GM18511 (cell line): ENCODE measurements around the gene PBRM1.

Experiments
- ATAC-seq: cut with Tn5 transposase; IDR thresholded peaks from one replicate; pipeline ENCODE4 v1.9.1; 2021; ENCODE audit warnings: mild to moderate bottlenecking, moderate library complexity; ENCODE audit not compliant: unreplicated experiment

Gene PBRM1

GRCh38 chr3:52512727-52513126 lies 173.0 kb downstream of the PBRM1 start:
- no peak for ATAC-seq

- ATAC-seq: no peak
Observed at GRCh38 chr3:52512105-52512504, 173.6 kb downstream of the PBRM1 start.

- ATAC-seq: no peak
Observed at GRCh38 chr3:52511509-52511908, 174.2 kb downstream of the PBRM1 start.

GRCh38 chr3:52509753-52510328 lies 175.9 kb downstream of the PBRM1 start:
- ATAC-seq: no peak

GRCh38 chr3:52507359-52507758 lies 178.4 kb downstream of the PBRM1 start:
- ATAC-seq: no peak

GRCh38 chr3:52506266-52506966 lies 179.3 kb downstream of the PBRM1 start:
- no peak for ATAC-seq

- ATAC-seq: no peak
Observed at GRCh38 chr3:52504977-52505376, 180.7 kb downstream of the PBRM1 start.

- ATAC-seq: no peak
Observed at GRCh38 chr3:52503788-52504424, 181.8 kb downstream of the PBRM1 start.

- ATAC-seq: no peak
Observed at GRCh38 chr3:52502808-52503350, 182.8 kb downstream of the PBRM1 start.

- no peak for ATAC-seq
Observed at GRCh38 chr3:52502001-52502400, 183.7 kb downstream of the PBRM1 start.

- no peak for ATAC-seq
Observed at GRCh38 chr3:52501046-52501445, 184.7 kb downstream of the PBRM1 start.

GRCh38 chr3:52498137-52499054 lies 187.3 kb downstream of the PBRM1 start:
- ATAC-seq: no peak

GRCh38 chr3:52495777-52496602 lies 189.7 kb downstream of the PBRM1 start:
- no peak for ATAC-seq
